SK-N-MC (cell line): ENCODE results near the gene FBXO31.
"Not testable (repeated sequence)": the region's sequence is repeated elsewhere in the genome, so short reads cannot be mapped to it uniquely, and the experiment has no call there.

Experiments
- DNase-seq: peaks from one replicate; pipeline ENCODE4 v3.0.0-alpha.2; 2011; ENCODE audit warnings: low read depth, low spot score
- H3K27ac ChIP-seq: fragments of 200-600 bp; sonication (generic); 2 replicates; pipeline ENCODE4 v1.5.1; 2016; ENCODE audit warnings: mixed run types
- H3K36me3 ChIP-seq: fragments of 200-600 bp; sonication (generic); 2 replicates; pipeline ENCODE4 v1.6.1; 2017; ENCODE audit warnings: antibody characterized with exemption, low read length, mixed read lengths; ENCODE audit not compliant: insufficient read depth
- H3K4me3 ChIP-seq: fragments of 200-600 bp; sonication (generic); 2 replicates; pipeline ENCODE4 v1.5.1; 2016
- H3K9ac ChIP-seq: fragments of 200-600 bp; sonication (generic); 2 replicates; pipeline ENCODE4 v1.8.0; 2017; ENCODE audit warnings: mixed run types, mixed read lengths; ENCODE audit not compliant: insufficient read length
- H3K9me3 ChIP-seq: fragments of 200-600 bp; sonication (generic); 2 replicates; pipeline ENCODE4 v1.6.1; 2017; ENCODE audit warnings: low read depth, mild to moderate bottlenecking, antibody characterized with exemption, low read length, moderate library complexity, mixed read lengths
- EZH2 ChIP-seq: fragments of 200-600 bp; sonication (generic); IDR thresholded peaks from one replicate; pipeline ENCODE4 v1.6.1; 2017; ENCODE audit warnings: antibody characterized with exemption
- FOXP2 ChIP-seq: optimal IDR thresholded peaks from 2 replicates; pipeline ENCODE3; 2011; ENCODE audit warnings: mild to moderate bottlenecking, moderate library complexity; ENCODE audit not compliant: insufficient read depth; ENCODE audit errors: extremely low read length, control extremely low read depth
- POLR2AphosphoS5 ChIP-seq: IDR thresholded peaks from 2 replicates; pipeline ENCODE4 v1.6.1; 2012; ENCODE audit warnings: mild to moderate bottlenecking, low read depth, low read length, borderline replicate concordance

FBXO31 gene

GRCh38 chr16:87344931-87345631 lies 38.5 kb downstream of the FBXO31 start:
- H3K9me3 ChIP-seq = no peaks in the 10 kb centered on the region
- DNase-seq = no peak
- H3K27ac ChIP-seq = no peak overlapping the region
- H3K36me3 ChIP-seq = no peaks in the 10 kb centered on the region; the same call in 1 of the 2 replicates
- no peak overlapping the region for H3K4me3 ChIP-seq
- H3K9ac ChIP-seq = no peak overlapping the region
- TF ChIP-seq FOXP2 (no peak), POLR2AphosphoS5 (no peak), EZH2 (no peak)

GRCh38 chr16:87344165-87344930 lies 39.2 kb downstream of the FBXO31 start:
- no peak for DNase-seq
- H3K27ac ChIP-seq = no peak overlapping the region
- no peaks in the 10 kb centered on the region; the same call in 1 of the 2 replicates for H3K36me3 ChIP-seq
- no peak for TF ChIP-seq FOXP2
- TF ChIP-seq POLR2AphosphoS5 = no peak
- TF ChIP-seq EZH2 = no peak
- no peak overlapping the region for H3K9ac ChIP-seq
- no peak overlapping the region for H3K4me3 ChIP-seq
- H3K9me3 ChIP-seq = no peaks in the 10 kb centered on the region

- no peak for TF ChIP-seq EZH2
- no peak for TF ChIP-seq POLR2AphosphoS5
- TF ChIP-seq FOXP2 = no peak
- no peak overlapping the region for H3K4me3 ChIP-seq
- H3K9me3 ChIP-seq = no peaks in the 10 kb centered on the region
- no peaks in the 10 kb centered on the region; the same call in 1 of the 2 replicates for H3K36me3 ChIP-seq
- no peak overlapping the region for H3K27ac ChIP-seq
- no peak overlapping the region for H3K9ac ChIP-seq
- DNase-seq = no peak
Measured at GRCh38 chr16:87343753-87344050, 39.9 kb downstream of the FBXO31 start.

GRCh38 chr16:87342978-87343752 lies 40.4 kb downstream of the FBXO31 start:
- H3K9me3 ChIP-seq = no peaks in the 10 kb centered on the region
- TF ChIP-seq EZH2 (no peak), FOXP2 (no peak), POLR2AphosphoS5 (no peak)
- no peak for DNase-seq
- no peak overlapping the region for H3K27ac ChIP-seq
- no peak overlapping the region for H3K4me3 ChIP-seq
- H3K36me3 ChIP-seq = no peaks in the 10 kb centered on the region; the same call in 1 of the 2 replicates
- no peak overlapping the region for H3K9ac ChIP-seq

GRCh38 chr16:87342504-87342903 lies 41.1 kb downstream of the FBXO31 start:
- H3K9ac ChIP-seq = no peak overlapping the region
- TF ChIP-seq POLR2AphosphoS5 (no peak), FOXP2 (no peak), EZH2 (no peak)
- no peaks in the 10 kb centered on the region; the same call in 1 of the 2 replicates for H3K36me3 ChIP-seq
- H3K4me3 ChIP-seq = no peak overlapping the region
- H3K9me3 ChIP-seq = no peaks in the 10 kb centered on the region
- no peak for DNase-seq
- H3K27ac ChIP-seq = no peak overlapping the region

- Histone ChIP-seq H3K4me3 (no peak overlapping the region), H3K27ac (no peak overlapping the region), H3K36me3 (no peaks in the 10 kb centered on the region; the same call in 1 of the 2 replicates), H3K9me3 (no peaks in the 10 kb centered on the region), H3K9ac (no peak overlapping the region)
- TF ChIP-seq POLR2AphosphoS5 (no peak), EZH2 (no peak), FOXP2 (no peak)
- no peak for DNase-seq
Measured at GRCh38 chr16:87340198-87340597, 43.4 kb downstream of the FBXO31 start.

GRCh38 chr16:87339724-87340105 lies 43.9 kb downstream of the FBXO31 start:
- H3K36me3 ChIP-seq, H3K9ac ChIP-seq, H3K27ac ChIP-seq, H3K9me3 ChIP-seq, DNase-seq, H3K4me3 ChIP-seq: not testable (repeated sequence)

- TF ChIP-seq EZH2 (no peak), FOXP2 (no peak), POLR2AphosphoS5 (no peak)
- H3K36me3 ChIP-seq = no peaks in the 10 kb centered on the region; the same call in 1 of the 2 replicates
- DNase-seq = no peak
- H3K27ac ChIP-seq = no peak overlapping the region
- H3K4me3 ChIP-seq = no peak overlapping the region
- no peaks in the 10 kb centered on the region for H3K9me3 ChIP-seq
- no peak overlapping the region for H3K9ac ChIP-seq
Measured at GRCh38 chr16:87339086-87339723, 44.4 kb downstream of the FBXO31 start.
